Mucosa of descending colon (tissue), 3 donors: Measurements from ENCODE around the gene MBNL1. TPM values are rescaled to one million over a fixed set of nuclear protein-coding genes. Genes with fewer than 3 reads are reported as not detected.

Experiments
- ATAC-seq: fragments of 200-7000 bp; cut with Tn5 transposase; one replicate; pipeline ENCODE4 v1.9.1; 2020; ENCODE audit warnings: mild to moderate bottlenecking, moderate library complexity
- DNase-seq, 3 donors: peaks; one replicate each; pipeline ENCODE4 v3.0.0-alpha.2; 2020
- H3K36me3 ChIP-seq: fragments of 200-600 bp; one replicate; pipeline ENCODE4 v1.8.0; 2021; ENCODE audit warnings: low read depth, mild to moderate bottlenecking
- H3K4me1 ChIP-seq: fragments of 200-600 bp; one replicate; pipeline ENCODE4 v1.8.0; 2021; ENCODE audit warnings: low read depth, mild to moderate bottlenecking
- H3K4me3 ChIP-seq: fragments of 200-600 bp; one replicate; pipeline ENCODE4 v1.8.0; 2021; ENCODE audit warnings: mild to moderate bottlenecking
- H3K9me3 ChIP-seq: fragments of 200-600 bp; one replicate; pipeline ENCODE4 v1.8.0; 2021; ENCODE audit warnings: mild to moderate bottlenecking
- CTCF ChIP-seq: fragments of 200-600 bp; IDR thresholded peaks from one replicate; pipeline ENCODE4 v1.8.0; 2022; ENCODE audit warnings: antibody characterized with exemption, mild to moderate bottlenecking
- intact Hi-C, 2 donors: fragments of 100-400 bp; cut with DNase I in 1 of 2; cut with micrococcal nuclease in 1 of 2; formaldehyde crosslinking; loops; one replicate each; pipeline versions ENCODE4 v1.11.0 to v1.11.1; 2022; cut with DNase I, micrococcal nuclease
- total RNA-seq, 3 donors: library from RNA; stranded (reverse); fragmentation: NEBNext Ultra II Directional in 2 of 3; extraction: Animal tissue kit (Norgen Biotek cat#: 25700) in 2 of 3; gene quantifications; one replicate each; pipeline versions ENCODE4 v1.2.1 to v1.2.4, GENCODE V29; 2021 to 2023
- donor health status: DM: no; HTN: no; CAD: no; lungs with moderate emphysema.
- donor health status: DM: no; HTN: no; CAD: no.
- donor health status: DM: no; HTN: yes; CAD: no.

The MBNL1 gene
- total RNA-seq, 3 donors from 2014 or later = 184 to 381 (median 215) TPM

DNA sequence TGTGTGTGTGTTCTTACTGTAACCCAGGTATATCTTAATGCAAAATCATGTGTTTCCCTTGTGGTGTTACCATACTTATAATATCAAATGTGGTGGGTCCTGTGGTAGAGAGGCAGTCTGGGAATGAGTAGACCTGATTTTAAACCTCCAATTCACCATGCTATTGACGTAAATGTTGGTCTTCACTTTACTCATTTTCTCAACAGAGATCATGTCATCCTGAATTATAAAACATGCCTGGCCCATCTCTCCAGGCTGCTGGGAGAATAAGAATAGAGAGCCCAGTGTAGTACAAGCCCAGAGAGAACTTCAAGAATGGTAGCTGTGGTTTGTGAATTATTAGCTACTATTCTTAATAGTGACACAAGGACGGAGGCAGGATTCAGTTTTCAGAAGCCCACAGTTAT, 88.1 kb downstream of the MBNL1 start:
- no peak for TF ChIP-seq CTCF
- ATAC-seq = no peak
- no peaks in the 10 kb centered on the region for H3K36me3 ChIP-seq
- no peak overlapping the region for H3K4me3 ChIP-seq
- no peak for DNase-seq
- no peaks in the 10 kb centered on the region for H3K9me3 ChIP-seq
- no peaks in the 10 kb centered on the region for H3K4me1 ChIP-seq
- intact Hi-C loops = no loop called here

- DNase-seq (no peak), ATAC-seq (no peak)
- TF ChIP-seq CTCF = no peak
- H3K4me3 ChIP-seq = no peak overlapping the region
- no peaks in the 10 kb centered on the region for H3K4me1 ChIP-seq
- H3K36me3 ChIP-seq = no peaks in the 10 kb centered on the region
- H3K9me3 ChIP-seq = no peaks in the 10 kb centered on the region
- intact Hi-C loops = no loop called here
These were observed 88.9 kb downstream of the MBNL1 start for GRCh38 chr3:152357587-152357986.

DNA sequence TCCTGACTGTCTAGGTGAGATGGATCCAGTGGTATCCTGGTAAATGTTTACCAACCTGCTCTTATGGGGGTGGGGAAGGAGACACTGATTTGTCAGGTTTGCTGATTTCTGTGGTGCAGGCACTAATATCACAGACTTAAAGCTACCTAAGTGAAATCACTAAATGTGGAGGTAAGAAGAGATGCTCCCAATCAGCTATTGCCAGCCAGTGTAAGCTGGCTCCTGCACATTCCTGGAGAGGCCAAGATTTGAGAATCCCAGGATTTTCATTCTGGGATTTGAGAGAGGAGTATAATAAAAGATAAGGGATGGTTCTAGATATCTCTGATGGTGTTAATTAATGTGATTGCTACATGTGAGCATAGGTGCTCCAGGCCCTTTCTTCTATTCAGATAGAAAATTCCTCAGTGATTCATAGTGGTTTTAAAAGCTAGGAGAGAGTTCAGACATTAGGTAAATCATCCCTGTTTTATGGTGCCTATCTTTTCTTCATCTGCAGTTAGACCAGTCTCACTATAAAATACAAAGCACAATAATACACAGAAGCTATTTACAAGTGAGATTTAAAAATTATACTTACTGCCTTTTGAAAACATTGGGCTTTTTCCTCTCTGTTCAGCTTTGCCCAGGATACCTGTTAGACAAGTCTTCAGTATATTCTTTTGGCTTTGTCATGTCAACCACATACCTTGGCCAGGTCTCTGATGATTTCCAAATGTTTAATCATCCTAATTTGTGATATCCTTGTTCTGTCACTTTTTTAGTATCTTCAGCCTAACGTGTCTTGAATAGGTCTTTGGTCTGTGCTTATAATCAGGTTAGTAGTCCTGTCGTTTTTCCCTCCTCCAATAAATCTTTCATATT, 90.9 kb downstream of the MBNL1 start:
- no peak for TF ChIP-seq CTCF
- no peak overlapping the region for H3K4me3 ChIP-seq
- DNase-seq (no peak), ATAC-seq (no peak)
- H3K36me3 ChIP-seq = no peaks in the 10 kb centered on the region
- intact Hi-C loops = no loop called here
- no peaks in the 10 kb centered on the region for H3K4me1 ChIP-seq
- no peaks in the 10 kb centered on the region for H3K9me3 ChIP-seq

DNA sequence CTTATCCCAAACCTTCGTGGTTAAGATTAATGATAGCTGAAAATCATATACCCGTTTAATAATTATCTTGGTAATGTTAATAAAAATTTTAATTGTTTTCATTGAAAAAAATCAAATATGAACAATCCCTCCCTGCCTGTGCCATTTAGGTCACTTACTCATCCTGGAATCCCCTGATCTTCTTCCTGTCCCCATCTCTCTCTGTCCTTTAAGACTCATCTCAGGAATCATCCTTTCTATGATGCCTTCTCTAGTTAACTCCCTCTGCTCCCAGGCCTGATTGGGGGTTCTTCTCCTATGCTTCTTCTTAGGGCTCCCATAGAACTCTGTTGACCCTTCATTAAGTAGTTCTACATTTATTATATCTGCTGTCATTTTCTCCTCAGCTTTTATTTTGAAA, 91.6 kb downstream of the MBNL1 start:
- Histone ChIP-seq H3K4me3 (no peak overlapping the region), H3K9me3 (no peaks in the 10 kb centered on the region)

GRCh38 chr3:152360966-152361365, 92.2 kb downstream of the MBNL1 start:
- Histone ChIP-seq H3K36me3 (no peaks in the 10 kb centered on the region), H3K9me3 (no peaks in the 10 kb centered on the region), H3K4me3 (no peak overlapping the region), H3K4me1 (no peaks in the 10 kb centered on the region)
- DNase-seq (no peak), ATAC-seq (no peak)
- intact Hi-C loops = no loop called here
- no peak for TF ChIP-seq CTCF

More for the DNA sequence above, 91.6 kb downstream of the MBNL1 start:
- DNase-seq = no peak
- TF ChIP-seq CTCF = no peak
- H3K36me3 ChIP-seq = no peaks in the 10 kb centered on the region
- intact Hi-C loops = no loop called here
- no peak for ATAC-seq
- H3K4me1 ChIP-seq = no peaks in the 10 kb centered on the region
